Panc1 (cell line): ENCODE measurements around the gene MATN1. TPM values are rescaled to one million over a fixed set of nuclear protein-coding genes. Genes with fewer than 3 reads are reported as not detected.

Source experiments
- ATAC-seq: fragments of 200-7000 bp; cut with Tn5 transposase; 2 replicates; pipeline ENCODE4 v1.9.1; 2020; ENCODE audit warnings: mild to moderate bottlenecking, moderate library complexity
- BruUV-seq: library from RNA; stranded (reverse); fragments of 400-500 nt; replicated peaks from 2 replicates; lab custom pipeline; 2021; lab: Mats Ljungman, UMichigan
- CTCF ChIA-PET: fragments of 300-600 bp; sonication (Branson Sonifier 250); formaldehyde crosslinking; loops from one replicate; lab custom pipeline; 2022; ENCODE audit warnings: antibody characterized with exemption; lab: Charles Lee
- POLR2A ChIA-PET: fragments of 300-600 bp; sonication (Branson Sonifier 250); formaldehyde crosslinking; loops from one replicate; lab custom pipeline; 2022; ENCODE audit warnings: antibody characterized with exemption; lab: Charles Lee
- DNase-seq: peaks from one replicate; pipeline ENCODE4 v3.0.0-alpha.2; 2010; ENCODE audit warnings: low read depth, low spot score
- H3K27ac ChIP-seq: 2 replicates; pipeline ENCODE4 v1.5.1; 2011; ENCODE audit warnings: mild to moderate bottlenecking, low read length, inconsistent platforms
- H3K27me3 ChIP-seq: fragments of 200-500 bp; sonication (Bioruptor generic); 2 replicates; pipeline ENCODE4 v1.6.0; 2014; ENCODE audit warnings: low read length, inconsistent platforms; ENCODE audit not compliant: control insufficient read depth, insufficient read depth
- H3K36me3 ChIP-seq: fragments of 200-500 bp; sonication (Bioruptor generic); 2 replicates; pipeline ENCODE4 v1.5.1; 2014; ENCODE audit warnings: inconsistent platforms, mild to moderate bottlenecking, low read length, moderate library complexity; ENCODE audit not compliant: control insufficient read depth, insufficient read depth
- H3K4me1 ChIP-seq: 2 replicates; pipeline ENCODE4 v1.5.1; 2011; ENCODE audit warnings: inconsistent platforms, mild to moderate bottlenecking, low read length, moderate library complexity; ENCODE audit not compliant: control insufficient read depth, insufficient read depth
- H3K4me3 ChIP-seq, 2 experiments: 2 replicates each; pipeline ENCODE4 v1.5.1; 2011 to 2012; ENCODE audit warnings: low read depth in 2 of 2, low read length in 2 of 2, mild to moderate bottlenecking in 2 of 2, inconsistent platforms in 1 of 2, moderate library complexity in 1 of 2
- H3K9me3 ChIP-seq: fragments of 200-500 bp; sonication (Bioruptor generic); 2 replicates; pipeline ENCODE4 v1.5.1; 2014; ENCODE audit warnings: low read depth, mild to moderate bottlenecking, inconsistent platforms, low read length, moderate library complexity; ENCODE audit not compliant: control insufficient read depth, insufficient read depth
- CTCF ChIP-seq: fragments of 450-650 bp; IDR thresholded peaks from 2 replicates; pipeline ENCODE4 v1.5.1; 2017; ENCODE audit warnings: mild to moderate bottlenecking
- POLR2AphosphoS5 ChIP-seq: IDR thresholded peaks from 2 replicates; pipeline ENCODE4 v1.6.1; 2012; ENCODE audit warnings: mild to moderate bottlenecking, low read depth, low read length, moderate library complexity
- REST ChIP-seq, 2 experiments: IDR thresholded peaks; 2 replicates each; pipeline ENCODE4 v1.6.1; 2011 to 2012; ENCODE audit warnings: low read depth in 2 of 2, control low read depth in 1 of 2, low read length in 1 of 2, mild to moderate bottlenecking in 1 of 2, moderate library complexity in 1 of 2; ENCODE audit not compliant: insufficient read depth in 1 of 2
- SIN3A ChIP-seq: IDR thresholded peaks from 2 replicates; pipeline ENCODE4 v1.6.1; 2012; ENCODE audit warnings: low read depth, mild to moderate bottlenecking, low read length, moderate library complexity, borderline replicate concordance; ENCODE audit not compliant: insufficient read depth
- TCF7L2 ChIP-seq: IDR thresholded peaks from 2 replicates; pipeline ENCODE4 v1.6.1; 2011; ENCODE audit warnings: mild to moderate bottlenecking, low read depth, low read length, inconsistent platforms
- in situ Hi-C: cut with HindIII; loops from 2 replicates; pipeline ENCODE4 v1.10.0; 2016; ENCODE audit warnings: low sequenced_read_pairs, low pct_unique_long_range_greater_than_20kb
- intact Hi-C: fragments of 100-400 bp; cut with micrococcal nuclease; formaldehyde crosslinking; loops from one replicate; pipeline ENCODE4 v1.10.0; 2022; ENCODE audit not compliant: unreplicated experiment
- microRNA-seq: library from miRNA; unstranded; fragments of <30 nt; microRNA quantifications from one replicate; pipeline ENCODE4 v1.1.0, GENCODE V29; 2020; ENCODE audit not compliant: unreplicated experiment
- total RNA-seq: library from RNA; stranded (reverse); gene quantifications from one replicate; pipeline ENCODE4 v1.2.1, GENCODE V29; 2021; ENCODE audit not compliant: unreplicated experiment

MATN1 gene
- total RNA-seq, 1 experiment from 2014 or later: 0.59 TPM

DNA sequence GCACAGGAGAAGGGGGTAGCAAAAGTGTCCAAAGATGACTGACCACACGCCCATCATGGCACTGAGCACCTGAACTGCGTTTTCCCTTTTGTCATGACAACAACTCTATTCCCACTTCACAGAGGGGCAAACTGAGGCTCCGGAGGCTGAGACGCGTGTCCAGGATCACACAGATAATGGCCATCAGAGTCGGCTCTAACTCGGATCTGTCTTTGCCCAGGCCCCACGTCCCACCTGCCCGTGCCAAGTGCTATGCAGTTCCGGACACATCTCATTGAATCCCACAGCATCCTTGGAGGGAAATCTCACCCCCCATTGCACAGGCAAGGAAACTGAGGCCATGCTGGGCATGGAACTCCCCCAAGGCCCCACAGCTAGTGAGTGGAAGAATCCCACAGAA is 62.1 kb downstream of the MATN1 start:
- POLR2A ChIA-PET: no interaction called here
- intact Hi-C loops: no loop called here
- H3K36me3 ChIP-seq: no peaks in the 10 kb centered on the region

More for the DNA sequence above, 62.1 kb downstream of the MATN1 start:
- no TSS peak for BruUV-seq
- in situ Hi-C loops: no loop called here
- Histone ChIP-seq H3K27ac (no peak overlapping the region), H3K27me3 (no peaks in the 10 kb centered on the region), H3K4me3 (no peak overlapping the region), H3K9me3 (no peaks in the 10 kb centered on the region), H3K4me1 (no peaks in the 10 kb centered on the region)
- TF ChIP-seq POLR2AphosphoS5 (no peak), TCF7L2 (no peak), CTCF (no peak), SIN3A (no peak), REST (IDR thresholded peaks at IDR 0.05; ENCODE audit: insufficient read depth in 1 of 2, low read depth in 2 of 2, low read length in 1 of 2) (no peak)
- ATAC-seq: no peak
- no peak for DNase-seq
- CTCF ChIA-PET: no interaction called here

Small RNAs within 50 kb of the gene (microRNA-seq; reads per million reads assigned to microRNA genes)
- gene MIR4420: not detected

Other genes starting within 250 kb of the MATN1 start
- gene LAPTM5, start 34.2 kb upstream of the MATN1 start, total RNA-seq: 1.9 TPM
- 36.1 TPM for gene SDC3, start 185.2 kb upstream of the MATN1 start, total RNA-seq